ENCODE results near the gene CDK8.

The CDK8 gene

GRCh38 chr13:26295812-26296211, 41.9 kb downstream of the CDK8 start:
- TF ChIP-seq CTCF (conservative IDR thresholded peaks at IDR 0.05; ENCODE audit: control insufficient read depth, insufficient read depth, low read depth, low read length): no peak
- no peak overlapping the region for H3K4me3 ChIP-seq (ENCODE audit: control insufficient read depth, low read depth, low read length)
- DNase-seq (ENCODE audit: low read depth): no peak

- no peak for TF ChIP-seq CTCF (conservative IDR thresholded peaks at IDR 0.05; ENCODE audit: control insufficient read depth, insufficient read depth, low read depth, low read length)
- DNase-seq (ENCODE audit: low read depth): peak; percentile 3
- H3K4me3 ChIP-seq (ENCODE audit: control insufficient read depth, low read depth, low read length): no peak overlapping the region
These were observed 45.3 kb downstream of the CDK8 start for GRCh38 chr13:26299168-26299750.

- no peak overlapping the region for H3K4me3 ChIP-seq (ENCODE audit: control insufficient read depth, low read depth, low read length)
- peak; percentile 84 for DNase-seq (ENCODE audit: low read depth)
- TF ChIP-seq CTCF (conservative IDR thresholded peaks at IDR 0.05; ENCODE audit: control insufficient read depth, insufficient read depth, low read depth, low read length): no peak
These were observed 46.2 kb downstream of the CDK8 start for GRCh38 chr13:26300140-26300539.

GRCh38 chr13:26305676-26306075, 51.7 kb downstream of the CDK8 start:
- no peak for DNase-seq (ENCODE audit: low read depth)
- H3K4me3 ChIP-seq (ENCODE audit: control insufficient read depth, low read depth, low read length): no peak overlapping the region
- TF ChIP-seq CTCF (conservative IDR thresholded peaks at IDR 0.05; ENCODE audit: control insufficient read depth, insufficient read depth, low read depth, low read length): no peak

- no peak for TF ChIP-seq CTCF (conservative IDR thresholded peaks at IDR 0.05; ENCODE audit: control insufficient read depth, insufficient read depth, low read depth, low read length)
- DNase-seq (ENCODE audit: low read depth): no peak
These were observed 53.8 kb downstream of the CDK8 start for GRCh38 chr13:26307701-26308100.

GRCh38 chr13:26308250-26308649, 54.3 kb downstream of the CDK8 start:
- no peak for TF ChIP-seq CTCF (conservative IDR thresholded peaks at IDR 0.05; ENCODE audit: control insufficient read depth, insufficient read depth, low read depth, low read length)
- no peak for DNase-seq (ENCODE audit: low read depth)
- H3K4me3 ChIP-seq (ENCODE audit: control insufficient read depth, low read depth, low read length): no peak overlapping the region

More at GRCh38 chr13:26307701-26308100, 53.8 kb downstream of the CDK8 start:
- no peak overlapping the region for H3K4me3 ChIP-seq (ENCODE audit: control insufficient read depth, low read depth, low read length)

GRCh38 chr13:26308836-26309235, 54.9 kb downstream of the CDK8 start:
- no peak overlapping the region for H3K4me3 ChIP-seq (ENCODE audit: control insufficient read depth, low read depth, low read length)
- TF ChIP-seq CTCF (conservative IDR thresholded peaks at IDR 0.05; ENCODE audit: control insufficient read depth, insufficient read depth, low read depth, low read length): no peak
- no peak for DNase-seq (ENCODE audit: low read depth)
